PFSK-1 (cell line): ENCODE results near the gene GSDMA.

ENCODE experiments used
- POLR2AphosphoS5 ChIP-seq: IDR thresholded peaks from 2 replicates; pipeline ENCODE4 v1.6.1; 2012; ENCODE audit warnings: low read depth, mild to moderate bottlenecking, control low read depth, low read length, moderate library complexity
- SIN3A ChIP-seq: IDR thresholded peaks from 2 replicates; pipeline ENCODE4 v1.6.1; 2012; ENCODE audit warnings: mild to moderate bottlenecking, low read length, moderate library complexity, borderline replicate concordance; ENCODE audit not compliant: insufficient read depth
- TAF1 ChIP-seq: IDR thresholded peaks from 2 replicates; pipeline ENCODE4 v1.6.1; 2012; ENCODE audit warnings: low read length, control low read depth, borderline replicate concordance; ENCODE audit not compliant: insufficient read depth

DNA sequence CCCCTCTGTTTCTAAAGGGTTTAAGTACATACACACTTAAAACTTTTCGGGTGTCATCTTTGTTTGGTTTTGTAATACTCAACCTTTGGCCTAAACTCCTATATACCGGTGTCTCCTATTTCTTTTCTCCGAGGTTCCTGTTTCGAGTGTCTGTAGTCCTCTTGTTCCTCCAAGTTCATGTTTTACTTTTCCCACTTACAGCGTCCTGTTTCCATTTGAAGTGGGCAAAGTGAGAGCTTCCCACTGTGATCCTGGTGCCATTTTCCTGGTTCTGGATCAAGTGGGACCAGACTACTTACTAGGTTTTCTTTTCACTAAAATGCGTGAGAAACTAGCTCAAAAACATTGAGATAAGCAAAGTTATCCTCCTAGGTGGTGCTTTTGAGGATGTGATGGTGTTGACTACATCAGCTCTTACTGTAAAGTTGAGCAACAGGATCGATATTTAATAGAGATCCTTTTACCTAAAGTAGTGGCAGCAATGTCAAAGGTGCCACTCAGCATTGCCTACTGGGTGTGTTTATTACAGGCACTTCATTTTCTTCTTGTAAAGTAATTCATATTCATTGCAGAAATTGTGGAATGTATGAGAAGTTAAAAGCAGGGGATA, 19.1 kb downstream of the GSDMA start:
- no peak for TF ChIP-seq TAF1
- no peak for TF ChIP-seq POLR2AphosphoS5
- TF ChIP-seq SIN3A, result no peak
